HepG2 (cell line): ENCODE measurements around the gene POLG2. TPM values are rescaled to one million over a fixed set of nuclear protein-coding genes. Genes with fewer than 3 reads are reported as not detected.

ENCODE experiments used
- ARNTL ChIP-seq: sonication (generic); formaldehyde crosslinking; IDR thresholded peaks from 2 replicates; pipeline ENCODE4 v1.4.0; 2020; ENCODE audit warnings: mild to moderate bottlenecking, missing genetic modification reagents
- ATAD3A ChIP-seq: sonication (generic); formaldehyde crosslinking; IDR thresholded peaks from 2 replicates; pipeline ENCODE4 v1.4.0; 2020; ENCODE audit warnings: missing genetic modification reagents
- ATRX ChIP-seq: sonication (generic); formaldehyde crosslinking; IDR thresholded peaks from 2 replicates; pipeline ENCODE4 v1.4.0; 2020; ENCODE audit warnings: missing genetic modification reagents, borderline replicate concordance
- CBFB ChIP-seq: sonication (generic); formaldehyde crosslinking; IDR thresholded peaks from 2 replicates; pipeline ENCODE4 v1.4.0; 2020; ENCODE audit warnings: missing genetic modification reagents
- DZIP1 ChIP-seq: sonication (generic); formaldehyde crosslinking; IDR thresholded peaks from 2 replicates; pipeline ENCODE4 v1.5.0; 2020; ENCODE audit warnings: mild to moderate bottlenecking, missing genetic modification reagents
- FLYWCH1 ChIP-seq: sonication (generic); formaldehyde crosslinking; IDR thresholded peaks from 2 replicates; pipeline ENCODE4 v1.8.1; 2023; ENCODE audit warnings: mild to moderate bottlenecking, missing genetic modification reagents
- HBP1 ChIP-seq: IDR thresholded peaks from 2 replicates; pipeline ENCODE4 v1.6.1; 2016; ENCODE audit warnings: low read depth, control low read depth
- HOXA3 ChIP-seq: sonication (generic); formaldehyde crosslinking; IDR thresholded peaks from 2 replicates; pipeline ENCODE4 v1.5.0; 2020; ENCODE audit warnings: missing genetic modification reagents
- KDM2A ChIP-seq: sonication (generic); formaldehyde crosslinking; IDR thresholded peaks from 2 replicates; pipeline ENCODE4 v1.4.0; 2020; ENCODE audit warnings: low read depth, missing genetic modification reagents, borderline replicate concordance
- KDM3A ChIP-seq: IDR thresholded peaks from 2 replicates; pipeline ENCODE4 v1.6.1; 2018; ENCODE audit warnings: low read depth, missing compliant biosample characterization
- MEF2D ChIP-seq: sonication (generic); formaldehyde crosslinking; IDR thresholded peaks from 2 replicates; pipeline ENCODE4 v1.5.1; 2020; ENCODE audit warnings: mild to moderate bottlenecking, missing genetic modification reagents
- MLXIP ChIP-seq: sonication (generic); formaldehyde crosslinking; IDR thresholded peaks from 2 replicates; pipeline ENCODE4 v1.9.0; 2021; ENCODE audit warnings: missing genetic modification reagents, borderline replicate concordance
- NAIF1 ChIP-seq: sonication (generic); formaldehyde crosslinking; IDR thresholded peaks from 2 replicates; pipeline ENCODE4 v1.5.0; 2020; ENCODE audit warnings: mild to moderate bottlenecking, missing genetic modification reagents, borderline replicate concordance
- NPAS2 ChIP-seq: sonication (generic); formaldehyde crosslinking; IDR thresholded peaks from 2 replicates; pipeline ENCODE4 v1.8.0; 2022; ENCODE audit warnings: mild to moderate bottlenecking, missing genetic modification reagents, borderline replicate concordance
- SALL2 ChIP-seq: sonication (generic); formaldehyde crosslinking; IDR thresholded peaks from 2 replicates; pipeline ENCODE4 v1.8.1; 2023; ENCODE audit warnings: mild to moderate bottlenecking, missing genetic modification reagents, inconsistent platforms
- WIZ ChIP-seq: sonication (generic); formaldehyde crosslinking; IDR thresholded peaks from 2 replicates; pipeline ENCODE4 v1.5.1; 2020; ENCODE audit warnings: mild to moderate bottlenecking, missing genetic modification reagents
- ZNF562 ChIP-seq: sonication (generic); formaldehyde crosslinking; IDR thresholded peaks from 2 replicates; pipeline ENCODE4 v1.8.0; 2022; ENCODE audit warnings: missing genetic modification reagents, borderline replicate concordance
- ZNF639 ChIP-seq: conservative IDR thresholded peaks from 2 replicates; pipeline ENCODE4 v1.6.1; 2018; ENCODE audit warnings: missing genetic modification reagents
- ZNF776 ChIP-seq: sonication (generic); formaldehyde crosslinking; IDR thresholded peaks from 2 replicates; pipeline ENCODE4 v1.4.0; 2020; ENCODE audit warnings: mild to moderate bottlenecking, missing genetic modification reagents
- ZNF891 ChIP-seq: sonication (generic); formaldehyde crosslinking; IDR thresholded peaks from 2 replicates; pipeline ENCODE4 v1.5.0; 2020; ENCODE audit warnings: mild to moderate bottlenecking, missing genetic modification reagents
- polyA plus RNA-seq, 8 experiments: library from polyadenylated mRNA; depleted of rRNA in 3 of 8; stranded (reverse) in 7 of 8; unstranded in 1 of 8; fragments of >200 nt; fragmentation: Illumina TruSeq in 4 of 8; extraction: Trizol in 4 of 8; gene quantifications; 2 replicates each; pipeline versions ENCODE4 v1.2.1 to v1.2.3, GENCODE V29; 2011 to 2016; ENCODE audit warnings: low read depth in 4 of 8, missing spikeins in 1 of 8, mixed read lengths in 1 of 8; ENCODE audit not compliant: insufficient read depth in 1 of 8
- total RNA-seq, 5 experiments: library from RNA; depleted of rRNA; stranded (reverse); fragments of >200 nt; fragmentation: Illumina TruSeq; extraction: Trizol; gene quantifications; 2 replicates each; pipeline ENCODE4 v1.2.3, GENCODE V29; 2016; ENCODE audit warnings: low read depth in 1 of 5

The POLG2 gene
- total and polyA plus RNA-seq, 2 of the 13 experiments (the other 11 are each of a cell fraction or from before 2014, with no cell fraction given), result 21.1 to 25.5 TPM

DNA sequence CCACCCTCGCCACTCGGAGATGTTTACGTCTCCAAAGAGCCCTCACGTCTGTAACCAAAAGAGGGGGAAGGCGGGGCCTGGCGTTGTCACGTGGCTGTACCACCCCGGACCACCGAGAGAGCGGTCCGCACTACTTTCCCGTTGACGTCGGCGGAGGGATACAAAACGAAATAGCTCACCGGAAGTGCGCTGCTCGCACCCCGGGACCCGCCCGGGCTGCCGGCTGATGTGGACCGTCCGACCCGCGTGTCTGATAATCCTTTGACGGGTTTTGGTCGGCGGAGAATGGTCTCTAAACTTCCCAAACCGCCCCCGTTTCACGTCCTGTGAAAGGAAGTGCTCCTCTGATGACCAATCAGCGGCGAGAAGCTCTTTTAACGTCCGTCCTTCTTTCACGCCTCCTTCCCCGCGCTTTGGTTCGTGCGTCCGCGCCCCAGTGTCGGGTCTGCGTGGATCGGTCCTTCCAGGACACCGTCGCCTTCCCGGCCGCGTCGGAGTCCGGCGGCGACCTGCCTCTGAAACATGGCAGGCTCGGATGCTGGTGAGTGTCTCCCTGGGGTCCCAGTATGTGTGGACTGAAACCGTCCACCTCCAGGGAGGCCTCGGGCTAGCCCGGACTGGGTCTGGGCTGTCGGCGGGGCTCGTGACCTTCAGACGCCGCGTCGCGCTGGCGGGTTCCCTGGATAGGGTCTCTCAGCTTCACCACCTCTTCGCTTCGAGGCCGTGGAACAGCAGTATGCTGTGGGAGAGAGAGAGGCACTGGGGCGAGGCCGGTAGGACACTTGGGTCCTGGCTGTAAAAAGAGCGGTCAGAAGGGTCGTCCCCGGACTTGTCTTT is 9.9 kb upstream of the POLG2 start, which contains the start of gene CEP95 (continued):
- no peak for TF ChIP-seq NPAS2 (CRISPR knock-in tag)
- TF ChIP-seq ATAD3A (CRISPR knock-in tag), result no peak
- peak; percentile 60 for TF ChIP-seq CBFB (CRISPR knock-in tag)
- TF ChIP-seq MLXIP (CRISPR knock-in tag), result peak; percentile 48; the same call in 1 of the 2 replicates
- no peak for TF ChIP-seq FLYWCH1 (CRISPR knock-in tag)
- peak; percentile 98 for TF ChIP-seq SALL2
- TF ChIP-seq ATRX (CRISPR knock-in tag), result no peak
- TF ChIP-seq HBP1 (CRISPR knock-in tag), result peak; percentile 75
- peak; percentile 97 for TF ChIP-seq HOXA3 (CRISPR knock-in tag)
- peak; percentile 80 for TF ChIP-seq KDM2A (CRISPR knock-in tag)
- peak; percentile 79 for TF ChIP-seq KDM3A (CRISPR knock-in tag)
- peak; percentile 8; the same call in 1 of the 2 replicates for TF ChIP-seq ZNF562 (CRISPR knock-in tag)
- peak; percentile 94 for TF ChIP-seq NAIF1 (CRISPR knock-in tag)
- TF ChIP-seq WIZ (CRISPR knock-in tag), result peak; percentile 10; the same call in 1 of the 2 replicates
- TF ChIP-seq MEF2D (CRISPR knock-in tag), result peak; percentile 71
- TF ChIP-seq ZNF639 (CRISPR knock-in tag), result peak; percentile 91
- peak; percentile 89 for TF ChIP-seq ZNF891
- TF ChIP-seq ZNF776 (CRISPR knock-in tag), result peak; percentile 24; the same call in 1 of the 2 replicates
- peak; percentile 99 for TF ChIP-seq ARNTL (CRISPR knock-in tag)
- TF ChIP-seq DZIP1 (CRISPR knock-in tag), result peak; percentile 98
